UCSD-AML1 (cell line): ENCODE measurements around the gene POFUT2.
"Not testable (repeated sequence)": the region's sequence is repeated elsewhere in the genome, so short reads cannot be mapped to it uniquely, and the experiment has no call there.

Experiments used
- DNase-seq: peaks from one replicate; lab custom pipeline; 2025; ENCODE audit not compliant: unreplicated experiment; lab: John Stamatoyannopoulos, UW

Gene POFUT2

DNA sequence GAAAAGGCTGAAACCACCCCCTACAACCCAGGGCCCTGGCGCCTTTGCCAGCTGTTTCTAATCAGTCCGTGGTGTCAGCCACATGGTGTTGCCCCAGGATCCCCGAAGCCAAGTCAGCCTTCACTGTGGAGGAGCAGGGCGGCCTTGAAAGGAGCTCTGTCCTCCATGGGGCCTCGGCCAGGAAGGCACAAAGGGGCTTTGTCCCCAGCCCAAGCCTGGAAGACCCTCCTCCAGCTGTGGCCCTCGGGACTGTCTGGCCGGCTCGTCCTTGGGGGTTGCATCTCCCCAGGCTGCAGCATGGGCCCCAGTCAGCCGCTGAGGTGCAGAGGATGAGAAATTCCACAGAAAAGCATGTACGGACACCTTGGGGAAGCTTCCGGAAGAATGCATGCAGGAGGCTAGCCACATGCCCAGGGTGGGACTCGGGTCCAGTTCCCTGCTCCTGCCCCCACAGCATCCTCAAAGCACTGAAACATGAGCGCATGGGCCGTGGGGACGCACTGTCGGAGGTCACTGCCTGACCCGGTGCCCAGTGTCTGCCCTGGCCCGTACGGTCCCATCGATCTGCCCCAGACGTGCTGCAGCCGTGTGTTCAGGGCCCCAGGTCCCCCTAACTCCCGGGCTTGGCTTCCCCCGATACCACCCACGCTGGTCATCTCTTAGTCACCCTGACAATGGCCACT lies 38.6 kb upstream of the POFUT2 start:
- no peak for DNase-seq

GRCh38 chr21:45325206-45326168 lies 37.8 kb upstream of the POFUT2 start:
- no peak for DNase-seq

DNA sequence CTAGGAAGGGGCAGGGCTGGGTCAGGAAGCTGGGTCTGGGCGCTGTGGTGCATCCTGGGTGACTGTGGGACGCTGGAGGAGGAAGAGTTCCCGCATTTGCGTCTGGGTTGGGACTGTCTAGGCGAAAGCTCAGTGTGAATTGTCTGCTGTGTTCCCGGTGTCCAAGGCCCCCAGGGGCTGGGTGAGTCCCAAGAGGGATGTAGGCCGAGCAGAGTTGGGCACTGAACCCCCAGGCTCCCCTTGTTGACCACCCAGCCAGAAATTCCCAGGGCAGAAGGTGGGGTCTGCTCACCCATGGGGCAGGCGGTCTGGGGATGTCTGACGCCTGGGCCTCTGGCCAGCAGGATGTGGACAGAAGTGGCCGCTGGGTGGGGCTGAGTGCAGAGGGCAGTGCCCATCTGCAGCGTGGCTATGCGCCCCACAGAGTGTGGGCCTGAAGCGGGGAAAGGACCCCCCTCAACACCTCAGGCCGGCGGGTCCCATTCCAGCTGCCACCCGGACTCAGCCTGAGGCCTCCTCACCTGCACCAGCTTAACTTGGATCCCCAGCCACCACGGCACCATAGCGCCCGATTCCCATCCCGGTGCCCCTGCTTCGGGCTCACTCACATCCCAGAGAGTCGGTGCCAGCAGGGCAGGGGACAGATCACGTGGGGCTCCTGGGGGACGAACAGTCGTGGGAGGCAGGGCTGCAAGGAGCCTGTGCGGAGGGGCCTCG lies 37.0 kb upstream of the POFUT2 start:
- DNase-seq, result no peak

DNA sequence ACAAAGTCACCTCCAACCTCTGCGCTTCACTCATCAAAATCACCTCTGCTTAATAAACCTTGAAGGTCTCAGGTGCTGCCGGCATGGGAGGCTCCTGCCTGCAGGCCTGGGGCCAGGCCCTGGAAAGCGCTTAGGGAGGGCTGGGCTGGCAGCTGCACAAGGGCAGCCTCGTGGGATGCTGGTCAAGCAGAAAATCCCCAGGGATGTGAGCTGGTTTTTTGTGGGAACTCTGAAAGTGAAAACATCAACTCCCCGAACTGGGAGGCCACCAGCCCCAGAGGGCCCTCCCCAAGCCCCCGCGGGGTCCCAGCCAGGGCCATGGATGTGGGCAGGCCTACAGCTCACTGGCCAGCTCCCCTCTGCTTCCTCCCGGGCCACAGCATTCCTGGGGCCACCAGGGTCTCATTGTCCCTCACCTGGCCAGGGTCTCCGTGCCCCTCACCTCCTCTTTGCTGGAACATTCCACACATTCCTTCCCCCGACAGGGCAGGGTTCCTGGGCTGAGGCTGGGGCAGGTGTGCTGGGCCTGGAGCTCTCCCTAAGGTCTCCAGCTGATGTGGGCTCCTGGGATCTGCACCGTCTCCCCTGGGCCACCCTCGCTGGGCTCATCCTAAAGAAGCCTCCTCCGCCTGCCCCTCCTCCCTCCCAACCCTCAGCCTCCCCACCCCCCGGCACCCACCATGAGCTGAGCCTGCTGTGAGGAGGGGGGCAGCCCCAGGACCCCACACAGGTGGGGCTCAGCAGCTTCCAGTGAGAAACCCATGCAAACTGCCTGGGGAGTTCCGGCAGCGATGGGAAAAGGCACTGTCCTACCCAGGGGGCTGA lies 36.0 kb upstream of the POFUT2 start:
- no peak for DNase-seq

GRCh38 chr21:45322960-45323461 lies 35.3 kb upstream of the POFUT2 start:
- no peak for DNase-seq

GRCh38 chr21:45322231-45322959 lies 34.7 kb upstream of the POFUT2 start:
- no peak for DNase-seq

- DNase-seq, result no peak
These were observed 32.7 kb upstream of the POFUT2 start for GRCh38 chr21:45320261-45321025.

DNA sequence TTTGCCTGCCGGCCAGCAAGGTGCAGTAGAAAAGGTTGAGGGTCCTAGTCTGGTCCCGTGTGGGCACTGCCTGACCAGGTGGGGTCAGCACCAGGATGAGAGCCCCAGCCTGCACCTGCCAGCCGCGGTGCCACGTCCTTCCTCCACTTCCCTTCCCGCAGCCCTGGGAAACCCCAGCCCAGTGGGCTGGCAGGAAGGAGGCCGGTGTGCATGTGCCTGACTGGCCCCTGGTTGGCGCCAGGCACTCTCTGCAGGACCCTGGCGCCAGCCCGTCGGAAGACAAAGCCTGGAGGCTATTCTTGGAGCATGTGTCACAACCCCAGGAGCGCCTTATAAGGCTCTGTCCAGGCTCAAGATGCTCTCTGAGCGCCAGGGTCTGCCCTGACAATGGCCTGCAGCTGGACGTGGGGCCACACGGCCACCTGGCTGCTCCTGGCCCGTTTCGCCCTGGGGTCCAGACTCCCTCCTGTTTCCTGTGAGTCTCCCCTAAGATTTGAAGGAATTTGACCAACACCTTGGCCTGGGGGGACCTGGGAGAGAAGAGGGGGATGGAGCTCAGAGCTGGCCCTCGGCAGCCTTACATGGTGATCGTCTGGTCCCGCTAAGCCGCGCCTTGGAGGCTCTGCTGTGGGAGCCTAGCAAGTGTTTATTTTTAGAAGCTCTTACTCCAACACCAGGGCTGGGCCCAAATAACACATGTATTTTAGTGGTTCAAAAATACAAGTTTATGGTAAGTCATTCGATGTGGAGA lies 31.9 kb upstream of the POFUT2 start:
- DNase-seq, result peak; percentile 68

DNA sequence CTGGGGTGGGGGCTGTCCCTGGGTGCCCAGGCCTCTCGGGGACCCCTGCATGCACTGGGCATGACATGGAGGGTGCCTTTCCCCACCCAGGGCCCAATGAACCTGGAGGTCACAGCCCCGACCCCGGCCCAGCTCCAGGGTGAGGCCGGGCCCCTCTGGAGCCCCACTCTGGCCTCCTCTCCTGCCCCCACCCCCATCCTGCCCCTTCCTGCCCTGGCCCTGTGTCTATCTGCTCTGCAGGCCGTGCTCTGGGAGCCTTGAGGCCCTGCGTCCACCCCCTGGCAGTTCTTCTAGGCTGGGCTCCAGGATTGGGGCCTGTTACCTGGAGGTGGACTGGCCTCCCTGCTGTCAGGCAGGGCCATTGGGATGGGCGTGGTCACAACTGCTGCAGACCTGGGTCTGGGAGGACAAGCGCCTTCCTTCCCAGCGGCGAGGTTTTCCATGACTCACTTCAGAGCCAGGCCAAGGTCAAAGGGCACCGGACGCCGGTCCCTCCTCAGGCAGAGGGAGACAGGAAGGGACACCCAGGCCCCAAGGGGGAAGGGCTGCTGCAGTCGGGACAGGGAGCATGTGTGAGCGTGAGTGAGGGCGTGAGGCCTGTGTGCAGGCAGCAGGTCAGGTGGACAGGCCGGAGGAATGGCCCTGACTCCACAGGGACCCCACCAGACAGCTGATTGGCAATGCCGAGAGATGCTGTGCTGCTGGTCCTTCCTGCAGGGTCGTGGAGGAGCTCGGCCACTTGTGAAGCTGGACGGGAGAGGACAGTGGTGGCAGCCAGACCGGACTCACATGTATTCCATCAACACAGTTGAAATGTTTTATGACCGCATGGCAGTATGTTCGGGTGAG lies 31.1 kb upstream of the POFUT2 start:
- no peak for DNase-seq

GRCh38 chr21:45318146-45318555 lies 30.5 kb upstream of the POFUT2 start:
- no peak for DNase-seq

DNA sequence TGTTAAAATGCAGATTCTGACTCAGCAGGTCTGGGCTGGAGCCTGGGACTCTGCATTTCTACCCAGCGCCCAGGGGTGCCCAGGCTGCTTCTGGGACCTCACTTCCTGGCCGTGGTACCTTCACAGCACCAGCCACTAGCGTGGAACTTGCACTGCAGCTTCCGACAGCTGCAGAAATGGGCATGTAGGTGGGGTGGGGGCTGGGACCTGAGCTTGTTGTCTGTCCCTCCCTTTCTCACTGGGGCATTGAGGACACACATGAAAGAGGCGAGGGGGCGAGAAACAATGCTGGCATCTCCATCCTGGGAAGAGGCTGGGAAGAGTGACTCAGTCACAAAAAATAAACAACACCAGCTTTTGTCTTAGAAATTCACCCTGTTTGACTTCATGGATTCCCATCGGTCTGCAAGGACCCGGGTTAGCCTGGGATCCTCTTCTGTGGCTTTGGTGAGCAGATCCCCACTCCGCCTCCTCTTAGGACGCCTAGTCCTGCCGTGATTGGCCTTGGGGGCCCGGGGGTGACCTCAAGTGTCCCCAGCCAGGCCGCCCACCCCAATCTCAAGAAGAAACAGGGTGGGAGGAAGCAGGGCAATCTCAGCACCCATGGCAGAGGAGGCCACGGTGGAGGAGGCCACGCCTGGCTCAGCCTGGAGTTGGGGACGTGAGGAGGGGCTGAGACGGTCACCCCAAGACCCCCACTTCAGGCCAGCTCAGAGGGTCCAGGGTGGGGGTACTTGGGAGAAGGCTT lies 29.9 kb upstream of the POFUT2 start:
- no peak for DNase-seq

DNA sequence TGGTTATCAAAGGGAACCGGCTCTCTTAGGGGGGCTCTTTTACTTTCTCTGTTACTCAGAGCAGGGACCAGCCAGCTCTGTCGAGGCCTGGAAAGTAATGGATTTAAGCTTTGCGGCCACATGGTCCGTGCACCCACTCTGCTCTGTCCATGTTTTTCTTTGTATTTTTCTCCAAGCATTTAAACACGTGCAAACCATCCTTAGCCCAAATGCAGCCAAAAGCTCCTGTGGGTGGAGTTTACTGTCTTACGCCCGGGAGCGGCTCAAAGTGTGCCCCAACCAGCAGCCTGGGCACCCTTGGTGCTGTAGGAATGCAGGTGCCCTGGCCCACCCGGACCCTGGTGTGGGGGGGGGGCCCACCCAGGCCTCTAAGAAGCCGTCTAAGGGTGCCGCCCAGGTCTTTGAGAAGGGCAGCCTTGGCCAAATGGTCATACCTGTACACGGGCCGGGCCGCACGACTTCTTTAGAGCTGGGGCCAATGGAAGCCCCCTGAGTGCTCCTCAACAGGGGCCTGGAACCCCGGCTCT lies 29.2 kb upstream of the POFUT2 start:
- DNase-seq, result no peak

DNA sequence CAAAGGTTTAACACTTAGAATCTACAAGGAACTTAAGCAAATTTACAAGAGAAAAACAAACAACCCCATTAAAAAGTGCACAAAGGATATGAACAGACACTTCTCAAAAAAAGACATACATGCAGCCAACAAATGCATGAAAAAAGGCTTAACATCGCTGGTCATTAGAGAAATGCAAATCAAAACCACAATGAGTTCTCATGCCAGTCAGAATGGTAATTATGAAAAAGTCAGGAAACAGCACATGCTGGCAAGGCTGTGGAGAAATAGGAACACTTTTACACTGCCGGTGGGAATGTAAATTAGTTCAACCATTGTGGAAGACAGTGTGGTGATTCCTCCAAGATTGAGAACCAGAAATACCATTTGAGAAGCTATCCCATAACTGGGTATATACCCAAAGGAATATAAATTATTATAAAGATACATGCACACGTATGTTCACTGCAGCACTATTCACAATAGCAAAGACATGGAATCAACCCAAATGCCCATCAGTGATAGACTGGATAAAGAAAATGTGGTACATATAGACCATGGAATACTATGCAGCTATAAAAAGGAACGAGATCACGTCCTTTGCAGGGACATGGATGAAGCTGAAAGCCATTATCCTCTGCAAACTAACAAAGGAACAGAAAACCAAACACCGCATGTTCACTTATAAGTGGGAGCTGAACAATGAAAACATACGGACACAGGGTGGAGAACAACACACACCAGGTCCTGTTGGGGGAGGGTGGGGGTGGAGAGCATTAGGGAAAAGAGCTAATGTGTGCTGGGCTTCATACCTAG lies 28.2 kb upstream of the POFUT2 start:
- DNase-seq, result not testable (repeated sequence)

- DNase-seq, result no peak
These were observed 26.0 kb upstream of the POFUT2 start for GRCh38 chr21:45313682-45314081.

GRCh38 chr21:45313015-45313414 lies 25.3 kb upstream of the POFUT2 start:
- no peak for DNase-seq

GRCh38 chr21:45312296-45312695 lies 24.6 kb upstream of the POFUT2 start:
- DNase-seq, result no peak
